Left lung (tissue), 14 donors: ENCODE results near the gene CNGA3. TPM values are rescaled to one million over a fixed set of nuclear protein-coding genes. Genes with fewer than 3 reads are reported as not detected.

Source experiments
- ATAC-seq: fragments of 200-7000 bp; cut with Tn5 transposase; one replicate; pipeline ENCODE4 v1.9.1; 2020; ENCODE audit warnings: moderate library complexity
- DNase-seq, 4 donors: peaks; one replicate each; pipeline ENCODE4 v3.0.0-alpha.2; 2013 to 2020
- H3K27ac ChIP-seq, 2 donors: fragments of 200-600 bp; sonication (generic) in 1 of 2; one replicate each; pipeline versions ENCODE4 v1.5.0 to v1.8.0; 2020 to 2021
- H3K27me3 ChIP-seq, 2 donors: fragments of 200-600 bp; sonication (generic) in 1 of 2; one replicate each; pipeline versions ENCODE4 v1.5.0 to v1.8.0; 2020 to 2021
- H3K36me3 ChIP-seq, 2 donors: fragments of 200-600 bp; sonication (generic) in 1 of 2; one replicate each; pipeline versions ENCODE4 v1.5.0 to v1.8.0; 2020 to 2021
- H3K4me1 ChIP-seq, 2 donors: fragments of 200-600 bp; one replicate each; pipeline ENCODE4 v1.8.0; 2021
- H3K4me3 ChIP-seq, 2 donors: fragments of 200-600 bp; sonication (generic) in 1 of 2; one replicate each; pipeline versions ENCODE4 v1.5.0 to v1.8.0; 2020 to 2021; ENCODE audit warnings: mild to moderate bottlenecking in 1 of 2
- H3K9me3 ChIP-seq, 2 donors: fragments of 200-600 bp; sonication (generic) in 1 of 2; one replicate each; pipeline versions ENCODE4 v1.5.0 to v1.8.0; 2020 to 2021
- CTCF ChIP-seq, 2 donors: fragments of 200-600 bp; sonication (generic) in 1 of 2; IDR thresholded peaks; one replicate each; pipeline versions ENCODE4 v1.5.0 to v1.8.0; 2021; ENCODE audit warnings: antibody characterized with exemption in 2 of 2
- intact Hi-C, 2 donors: fragments of 100-400 bp; cut with DNase I; formaldehyde crosslinking; loops; one replicate each; pipeline versions ENCODE4 v1.11.2 to v1.14.2; 2022
- long read RNA-seq, 12 donors: library from polyadenylated mRNA in 2 of 12; unstranded in 2 of 12; transcript quantifications; one replicate each; pipeline ENCODE4 v2.0.0 and lab custom pipeline, GENCODE V29; 2019 to 2026
- polyA plus RNA-seq, 6 donors: library from polyadenylated mRNA; unstranded; fragments of 120-200 nt; gene quantifications; one replicate each; pipeline ENCODE4 v1.2.1, GENCODE V29; 2013; ENCODE audit not compliant: insufficient read length in 6 of 6
- total RNA-seq, 2 donors: library from RNA; stranded (reverse); fragmentation: NEBNext Ultra II Directional; extraction: Animal tissue kit (Norgen Biotek cat#: 25700); gene quantifications; one replicate each; pipeline ENCODE4 v1.2.1, GENCODE V29; 2021
- donor health status: DM: no; HTN: yes; CAD: no.
- donor health status: DM: no; HTN: no; CAD: no.

Gene CNGA3
- total RNA-seq, result under 1 TPM in 1 of 2 donors, not detected in 1; 0.10 TPM
- under 1 TPM in 4 of 6 donors, not detected in 2; 0.04 to 0.07 (median 0.05) TPM for polyA plus RNA-seq
- long read RNA-seq, donor 1, result 0 reads
- long read RNA-seq, donor 2, result 0 reads
- long read RNA-seq, donor 3, result 0 reads
- long read RNA-seq, donor 4, result 0 reads
- long read RNA-seq, donor 5, result 0 reads
- long read RNA-seq, donor 6, result 0 reads
- long read RNA-seq, donor 7, result 0 reads
- long read RNA-seq, donor 8, result 0 reads
- long read RNA-seq, donor 9, result 0 reads
- long read RNA-seq, donor 10, result 0 reads
- long read RNA-seq, donor 11, partial matches to known transcripts, result 0 of 1 reads
- long read RNA-seq, donor 11, other reads (novel, unspliced or antisense), result 0 of 1 reads
- long read RNA-seq, donor 12, result 0 reads

DNA sequence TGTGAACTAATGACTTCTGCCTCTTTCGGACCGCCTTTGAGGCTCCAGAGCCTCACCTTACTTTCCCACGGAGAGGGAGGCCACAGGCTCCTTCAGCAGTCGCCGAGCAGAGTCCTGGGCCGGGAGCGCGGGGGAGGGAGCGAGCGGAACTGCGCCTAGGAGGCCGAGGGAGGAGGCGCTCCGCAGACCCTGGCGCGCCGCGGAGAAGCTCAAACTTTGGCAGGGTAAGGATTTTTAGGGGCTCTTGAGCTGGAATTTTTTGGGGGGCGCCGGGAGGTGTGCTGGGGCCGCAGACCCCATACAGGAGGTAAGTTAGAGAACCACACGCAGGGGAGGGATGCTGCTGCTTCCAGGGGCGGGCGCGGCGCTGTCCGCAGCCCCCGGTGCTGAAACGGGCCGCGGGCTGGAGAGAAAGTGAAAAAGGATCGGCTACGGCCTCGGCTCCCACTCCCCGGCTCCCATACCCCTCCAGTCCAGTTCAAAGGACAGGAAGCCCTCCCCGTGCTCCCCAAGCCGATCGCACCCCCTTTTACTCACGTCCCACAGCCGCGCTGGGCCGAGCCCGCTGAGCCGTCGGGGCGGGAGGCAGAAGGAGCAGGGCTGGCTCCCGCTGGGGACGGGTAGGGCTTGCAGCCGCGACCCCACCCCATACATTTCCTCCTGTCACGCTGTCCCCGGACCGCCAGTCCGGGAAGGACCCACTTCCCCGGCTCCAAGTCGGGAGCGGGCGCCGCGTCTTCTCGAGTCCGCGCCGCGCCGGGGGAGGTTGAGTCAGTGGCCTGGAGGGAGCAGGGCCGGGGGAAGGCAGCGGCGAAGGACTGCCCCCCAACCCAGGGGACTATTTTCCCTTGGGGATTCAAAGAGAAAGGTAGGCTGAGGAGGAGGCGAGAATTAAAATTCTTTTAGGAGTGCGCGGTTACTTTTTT lies at the start of gene CNGA3:
Gene CNGA3 (plus strand): TSS at position 146 of the 926 bp plus-strand sequence. CDS start 23,520 bp downstream, outside the sequence.
- ATAC-seq (peak; percentile 80), DNase-seq (peak in 2 of 4 donors; percentile 26 to 43)
- H3K27me3 ChIP-seq, result peaks cover 44 to 88% of the 10 kb centered on the region in 2 donors
- peaks cover 3 to 10% of the 10 kb centered on the region in 2 donors for H3K4me1 ChIP-seq
- H3K27ac ChIP-seq, result no peak within 1 kb of the TSS
- H3K9me3 ChIP-seq, result no peaks in the 10 kb centered on the region
- H3K36me3 ChIP-seq, result no peaks in the 10 kb centered on the region
- TF ChIP-seq CTCF (IDR thresholded peaks at IDR 0.05), result no peak
- no peak within 1 kb of the TSS for H3K4me3 ChIP-seq
- intact Hi-C loops, result no loop called here

GRCh38 chr2:98297817-98298682 lies 48.2 kb upstream of the CNGA3 start:
- ATAC-seq, result no peak
- Histone ChIP-seq H3K4me3 (no peak overlapping the region), H3K36me3 (no peaks in the 10 kb centered on the region), H3K4me1 (no peaks in the 10 kb centered on the region), H3K27me3 (peaks cover 0 to 9% of the 10 kb centered on the region in 2 donors), H3K27ac (no peak overlapping the region), H3K9me3 (no peaks in the 10 kb centered on the region)
- intact Hi-C loops, result no loop called here
- DNase-seq, result no peak
- TF ChIP-seq CTCF (IDR thresholded peaks at IDR 0.05), result no peak

GRCh38 chr2:98298683-98299164 lies 47.5 kb upstream of the CNGA3 start:
- no peaks in the 10 kb centered on the region for H3K36me3 ChIP-seq
- H3K4me1 ChIP-seq, result no peaks in the 10 kb centered on the region
- DNase-seq, result no peak
- no peak for ATAC-seq
- H3K27me3 ChIP-seq, result peaks cover 0 to 9% of the 10 kb centered on the region in 2 donors
- TF ChIP-seq CTCF (IDR thresholded peaks at IDR 0.05), result no peak
- H3K4me3 ChIP-seq, result no peak overlapping the region
- H3K9me3 ChIP-seq, result no peaks in the 10 kb centered on the region
- no peak overlapping the region for H3K27ac ChIP-seq
- intact Hi-C loops, result no loop called here

DNA sequence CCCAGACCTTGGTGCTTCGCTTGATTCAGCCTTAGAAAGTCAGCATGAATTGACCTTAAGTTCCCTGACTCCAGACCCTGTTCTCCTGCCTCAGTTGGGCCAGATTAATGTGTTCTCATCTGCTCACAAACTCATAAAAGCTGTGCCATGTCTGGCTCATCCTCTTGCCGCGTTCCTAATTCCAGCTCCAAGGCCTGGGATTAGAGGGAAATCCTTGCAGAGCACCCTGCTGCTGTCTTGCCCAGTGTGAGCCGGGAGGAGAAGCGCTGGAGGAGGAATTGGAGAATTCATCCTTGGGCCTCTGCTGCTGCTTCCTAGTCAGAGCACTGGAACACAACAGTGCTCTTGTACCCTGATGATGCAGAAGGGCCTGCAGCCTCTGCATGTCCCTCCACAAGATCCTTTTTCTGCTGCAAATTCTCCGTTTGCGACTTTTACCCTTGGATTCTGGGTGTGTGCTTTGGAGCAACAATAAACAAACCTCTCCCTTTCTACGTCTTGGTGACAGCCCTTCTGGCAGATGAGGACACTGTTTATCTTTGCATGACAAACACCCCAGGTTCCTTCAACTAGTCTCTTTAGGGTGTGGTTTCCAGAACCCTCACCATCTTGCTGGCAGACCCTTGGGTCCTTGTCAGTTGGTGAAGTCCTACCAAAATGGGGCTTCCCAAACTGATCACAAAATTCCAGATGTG lies 46.9 kb upstream of the CNGA3 start:
- H3K27ac ChIP-seq, result no peak overlapping the region
- ATAC-seq (no peak), DNase-seq (no peak)
- TF ChIP-seq CTCF (IDR thresholded peaks at IDR 0.05), result no peak
- no peaks in the 10 kb centered on the region for H3K9me3 ChIP-seq
- no peak overlapping the region for H3K4me3 ChIP-seq
- no peaks in the 10 kb centered on the region for H3K36me3 ChIP-seq
- H3K4me1 ChIP-seq, result no peaks in the 10 kb centered on the region
- H3K27me3 ChIP-seq, result peaks cover 0 to 9% of the 10 kb centered on the region in 2 donors
- intact Hi-C loops, result no loop called here
